Stomach (tissue), 4 donors: ENCODE results near the gene LLCFC1.

Experiments used
- CTCF ChIP-seq, 7 experiments: fragments of 450-650 bp in 4 of 7; fragments of 200-600 bp in 3 of 7; sonication (generic) in 3 of 7; IDR thresholded peaks; one replicate each; pipeline ENCODE4 v1.5.1; 2016 to 2019; ENCODE audit warnings: antibody characterized with exemption in 7 of 7, control low read depth in 2 of 7, mild to moderate bottlenecking in 1 of 7
- EP300 ChIP-seq: sonication (generic); formaldehyde crosslinking; IDR thresholded peaks from one replicate; pipeline ENCODE4 v1.6.1; 2017; ENCODE audit warnings: antibody characterized with exemption
- POLR2AphosphoS5 ChIP-seq, 3 donors: sonication (generic); formaldehyde crosslinking; IDR thresholded peaks; one replicate each; pipeline ENCODE4 v1.6.1; 2016; ENCODE audit warnings: antibody characterized with exemption in 3 of 3

GRCh38 chr7:142908290-142908689 lies 31.0 kb upstream of the LLCFC1 start:
- TF ChIP-seq POLR2AphosphoS5 (IDR thresholded peaks at IDR 0.05) (no peak), CTCF (IDR thresholded peaks at IDR 0.05) (no peak), EP300 (no peak)
